Panc1 (cell line): ENCODE results near the gene ABCA7. TPM values are rescaled to one million over a fixed set of nuclear protein-coding genes. Genes with fewer than 3 reads are reported as not detected.

ENCODE experiments used
- ATAC-seq: fragments of 200-7000 bp; cut with Tn5 transposase; 2 replicates; pipeline ENCODE4 v1.9.1; 2020; ENCODE audit warnings: mild to moderate bottlenecking, moderate library complexity
- BruUV-seq: library from RNA; stranded (reverse); fragments of 400-500 nt; replicated peaks from 2 replicates; lab custom pipeline; 2021; lab: Mats Ljungman, UMichigan
- CTCF ChIA-PET: fragments of 300-600 bp; sonication (Branson Sonifier 250); formaldehyde crosslinking; loops from one replicate; lab custom pipeline; 2022; ENCODE audit warnings: antibody characterized with exemption; lab: Charles Lee
- POLR2A ChIA-PET: fragments of 300-600 bp; sonication (Branson Sonifier 250); formaldehyde crosslinking; loops from one replicate; lab custom pipeline; 2022; ENCODE audit warnings: antibody characterized with exemption; lab: Charles Lee
- DNase-seq: peaks from one replicate; pipeline ENCODE4 v3.0.0-alpha.2; 2010; ENCODE audit warnings: low read depth, low spot score
- H3K27ac ChIP-seq: 2 replicates; pipeline ENCODE4 v1.5.1; 2011; ENCODE audit warnings: mild to moderate bottlenecking, low read length, inconsistent platforms
- H3K27me3 ChIP-seq: fragments of 200-500 bp; sonication (Bioruptor generic); 2 replicates; pipeline ENCODE4 v1.6.0; 2014; ENCODE audit warnings: low read length, inconsistent platforms; ENCODE audit not compliant: control insufficient read depth, insufficient read depth
- H3K36me3 ChIP-seq: fragments of 200-500 bp; sonication (Bioruptor generic); 2 replicates; pipeline ENCODE4 v1.5.1; 2014; ENCODE audit warnings: inconsistent platforms, mild to moderate bottlenecking, low read length, moderate library complexity; ENCODE audit not compliant: control insufficient read depth, insufficient read depth
- H3K4me1 ChIP-seq: 2 replicates; pipeline ENCODE4 v1.5.1; 2011; ENCODE audit warnings: inconsistent platforms, mild to moderate bottlenecking, low read length, moderate library complexity; ENCODE audit not compliant: control insufficient read depth, insufficient read depth
- H3K4me3 ChIP-seq, 2 experiments: 2 replicates each; pipeline ENCODE4 v1.5.1; 2011 to 2012; ENCODE audit warnings: low read depth in 2 of 2, low read length in 2 of 2, mild to moderate bottlenecking in 2 of 2, inconsistent platforms in 1 of 2, moderate library complexity in 1 of 2
- H3K9me3 ChIP-seq: fragments of 200-500 bp; sonication (Bioruptor generic); 2 replicates; pipeline ENCODE4 v1.5.1; 2014; ENCODE audit warnings: low read depth, mild to moderate bottlenecking, inconsistent platforms, low read length, moderate library complexity; ENCODE audit not compliant: control insufficient read depth, insufficient read depth
- POLR2AphosphoS5 ChIP-seq: IDR thresholded peaks from 2 replicates; pipeline ENCODE4 v1.6.1; 2012; ENCODE audit warnings: mild to moderate bottlenecking, low read depth, low read length, moderate library complexity
- SIN3A ChIP-seq: IDR thresholded peaks from 2 replicates; pipeline ENCODE4 v1.6.1; 2012; ENCODE audit warnings: low read depth, mild to moderate bottlenecking, low read length, moderate library complexity, borderline replicate concordance; ENCODE audit not compliant: insufficient read depth
- TCF7L2 ChIP-seq: IDR thresholded peaks from 2 replicates; pipeline ENCODE4 v1.6.1; 2011; ENCODE audit warnings: mild to moderate bottlenecking, low read depth, low read length, inconsistent platforms
- in situ Hi-C: cut with HindIII; loops from 2 replicates; pipeline ENCODE4 v1.10.0; 2016; ENCODE audit warnings: low sequenced_read_pairs, low pct_unique_long_range_greater_than_20kb
- intact Hi-C: fragments of 100-400 bp; cut with micrococcal nuclease; formaldehyde crosslinking; loops from one replicate; pipeline ENCODE4 v1.10.0; 2022; ENCODE audit not compliant: unreplicated experiment
- total RNA-seq: library from RNA; stranded (reverse); gene quantifications from one replicate; pipeline ENCODE4 v1.2.1, GENCODE V29; 2021; ENCODE audit not compliant: unreplicated experiment
- TF ChIP-seq, protein P1 (sequence below), 2 experiments: IDR thresholded peaks; 2 replicates each; pipeline ENCODE4 v1.6.1; 2011 to 2012; ENCODE audit warnings: low read depth in 2 of 2, control low read depth in 1 of 2, low read length in 1 of 2, mild to moderate bottlenecking in 1 of 2, moderate library complexity in 1 of 2; ENCODE audit not compliant: insufficient read depth in 1 of 2
- TF ChIP-seq, protein P2 (sequence below): fragments of 450-650 bp; IDR thresholded peaks from 2 replicates; pipeline ENCODE4 v1.5.1; 2017; ENCODE audit warnings: mild to moderate bottlenecking

The ABCA7 gene
- total RNA-seq, 1 experiment from 2014 or later = 47.5 TPM

DNA sequence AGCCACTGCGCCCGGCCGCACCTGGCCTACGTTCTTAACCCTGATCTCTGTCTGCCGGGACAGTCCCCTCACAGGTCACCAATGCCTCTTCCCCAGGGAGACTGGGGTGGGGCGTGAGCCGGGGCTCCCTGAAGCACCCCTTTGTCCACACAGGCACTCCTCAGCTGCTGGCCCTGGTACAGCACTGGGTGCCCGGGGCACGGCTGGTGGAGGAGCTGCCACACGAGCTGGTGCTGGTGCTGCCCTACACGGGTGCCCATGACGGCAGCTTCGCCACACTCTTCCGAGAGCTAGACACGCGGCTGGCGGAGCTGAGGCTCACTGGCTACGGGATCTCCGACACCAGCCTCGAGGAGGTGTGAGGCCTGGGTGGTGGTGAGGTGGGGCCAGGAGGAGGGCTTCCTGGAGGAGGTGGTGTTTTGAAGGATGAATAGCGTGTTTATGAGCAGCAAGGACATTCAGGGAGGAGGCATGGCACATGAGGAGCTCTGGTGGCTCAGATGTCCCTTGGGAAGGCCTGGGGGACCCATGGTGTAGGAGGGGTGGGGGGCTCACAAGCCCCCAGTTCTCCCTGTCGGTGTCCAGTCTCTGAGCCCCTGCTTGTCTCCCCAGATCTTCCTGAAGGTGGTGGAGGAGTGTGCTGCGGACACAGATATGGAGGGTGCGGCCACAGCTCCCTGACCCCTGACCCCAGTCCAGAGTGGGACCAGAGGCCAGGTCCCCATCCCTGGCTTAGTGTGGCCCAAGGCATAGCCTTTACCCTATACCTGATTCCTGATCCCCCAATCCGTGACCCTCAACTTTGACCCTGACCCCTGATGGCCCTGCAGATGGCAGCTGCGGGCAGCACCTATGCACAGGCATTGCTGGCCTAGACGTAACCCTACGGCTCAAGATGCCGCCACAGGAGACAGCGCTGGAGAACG, 13.5 kb downstream of the ABCA7 start:
- TF ChIP-seq SIN3A (no peak), TCF7L2 (no peak), POLR2AphosphoS5 (no peak)
- TF ChIP-seq, protein P1, sequence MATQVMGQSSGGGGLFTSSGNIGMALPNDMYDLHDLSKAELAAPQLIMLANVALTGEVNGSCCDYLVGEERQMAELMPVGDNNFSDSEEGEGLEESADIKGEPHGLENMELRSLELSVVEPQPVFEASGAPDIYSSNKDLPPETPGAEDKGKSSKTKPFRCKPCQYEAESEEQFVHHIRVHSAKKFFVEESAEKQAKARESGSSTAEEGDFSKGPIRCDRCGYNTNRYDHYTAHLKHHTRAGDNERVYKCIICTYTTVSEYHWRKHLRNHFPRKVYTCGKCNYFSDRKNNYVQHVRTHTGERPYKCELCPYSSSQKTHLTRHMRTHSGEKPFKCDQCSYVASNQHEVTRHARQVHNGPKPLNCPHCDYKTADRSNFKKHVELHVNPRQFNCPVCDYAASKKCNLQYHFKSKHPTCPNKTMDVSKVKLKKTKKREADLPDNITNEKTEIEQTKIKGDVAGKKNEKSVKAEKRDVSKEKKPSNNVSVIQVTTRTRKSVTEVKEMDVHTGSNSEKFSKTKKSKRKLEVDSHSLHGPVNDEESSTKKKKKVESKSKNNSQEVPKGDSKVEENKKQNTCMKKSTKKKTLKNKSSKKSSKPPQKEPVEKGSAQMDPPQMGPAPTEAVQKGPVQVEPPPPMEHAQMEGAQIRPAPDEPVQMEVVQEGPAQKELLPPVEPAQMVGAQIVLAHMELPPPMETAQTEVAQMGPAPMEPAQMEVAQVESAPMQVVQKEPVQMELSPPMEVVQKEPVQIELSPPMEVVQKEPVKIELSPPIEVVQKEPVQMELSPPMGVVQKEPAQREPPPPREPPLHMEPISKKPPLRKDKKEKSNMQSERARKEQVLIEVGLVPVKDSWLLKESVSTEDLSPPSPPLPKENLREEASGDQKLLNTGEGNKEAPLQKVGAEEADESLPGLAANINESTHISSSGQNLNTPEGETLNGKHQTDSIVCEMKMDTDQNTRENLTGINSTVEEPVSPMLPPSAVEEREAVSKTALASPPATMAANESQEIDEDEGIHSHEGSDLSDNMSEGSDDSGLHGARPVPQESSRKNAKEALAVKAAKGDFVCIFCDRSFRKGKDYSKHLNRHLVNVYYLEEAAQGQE (IDR thresholded peaks at IDR 0.05; ENCODE audit: insufficient read depth in 1 of 2, low read depth in 2 of 2, low read length in 1 of 2) = no peak
- TF ChIP-seq, protein P2, sequence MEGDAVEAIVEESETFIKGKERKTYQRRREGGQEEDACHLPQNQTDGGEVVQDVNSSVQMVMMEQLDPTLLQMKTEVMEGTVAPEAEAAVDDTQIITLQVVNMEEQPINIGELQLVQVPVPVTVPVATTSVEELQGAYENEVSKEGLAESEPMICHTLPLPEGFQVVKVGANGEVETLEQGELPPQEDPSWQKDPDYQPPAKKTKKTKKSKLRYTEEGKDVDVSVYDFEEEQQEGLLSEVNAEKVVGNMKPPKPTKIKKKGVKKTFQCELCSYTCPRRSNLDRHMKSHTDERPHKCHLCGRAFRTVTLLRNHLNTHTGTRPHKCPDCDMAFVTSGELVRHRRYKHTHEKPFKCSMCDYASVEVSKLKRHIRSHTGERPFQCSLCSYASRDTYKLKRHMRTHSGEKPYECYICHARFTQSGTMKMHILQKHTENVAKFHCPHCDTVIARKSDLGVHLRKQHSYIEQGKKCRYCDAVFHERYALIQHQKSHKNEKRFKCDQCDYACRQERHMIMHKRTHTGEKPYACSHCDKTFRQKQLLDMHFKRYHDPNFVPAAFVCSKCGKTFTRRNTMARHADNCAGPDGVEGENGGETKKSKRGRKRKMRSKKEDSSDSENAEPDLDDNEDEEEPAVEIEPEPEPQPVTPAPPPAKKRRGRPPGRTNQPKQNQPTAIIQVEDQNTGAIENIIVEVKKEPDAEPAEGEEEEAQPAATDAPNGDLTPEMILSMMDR = no peak
- no TSS peak for BruUV-seq
- ChIA-PET CTCF (interaction anchor here (0.6 kb wide), 1 partner anchor 22 kb away, joined by 8 read pairs; no protein-coding TSS in a partner anchor), POLR2A (interaction anchor here (0.5 kb wide), 1 partner anchor 10 kb away, joined by 6 read pairs; no protein-coding TSS in a partner anchor)
- ATAC-seq = peak; percentile 29; the same call in 1 of the 2 replicates
- H3K9me3 ChIP-seq = no peaks in the 10 kb centered on the region
- H3K36me3 ChIP-seq = no peaks in the 10 kb centered on the region
- no peaks in the 10 kb centered on the region for H3K4me1 ChIP-seq
- H3K4me3 ChIP-seq = no peak overlapping the region
- intact Hi-C loops = no loop called here
- no peaks in the 10 kb centered on the region for H3K27me3 ChIP-seq
- no peak overlapping the region for H3K27ac ChIP-seq
- no peak for DNase-seq
- in situ Hi-C loops = no loop called here

DNA sequence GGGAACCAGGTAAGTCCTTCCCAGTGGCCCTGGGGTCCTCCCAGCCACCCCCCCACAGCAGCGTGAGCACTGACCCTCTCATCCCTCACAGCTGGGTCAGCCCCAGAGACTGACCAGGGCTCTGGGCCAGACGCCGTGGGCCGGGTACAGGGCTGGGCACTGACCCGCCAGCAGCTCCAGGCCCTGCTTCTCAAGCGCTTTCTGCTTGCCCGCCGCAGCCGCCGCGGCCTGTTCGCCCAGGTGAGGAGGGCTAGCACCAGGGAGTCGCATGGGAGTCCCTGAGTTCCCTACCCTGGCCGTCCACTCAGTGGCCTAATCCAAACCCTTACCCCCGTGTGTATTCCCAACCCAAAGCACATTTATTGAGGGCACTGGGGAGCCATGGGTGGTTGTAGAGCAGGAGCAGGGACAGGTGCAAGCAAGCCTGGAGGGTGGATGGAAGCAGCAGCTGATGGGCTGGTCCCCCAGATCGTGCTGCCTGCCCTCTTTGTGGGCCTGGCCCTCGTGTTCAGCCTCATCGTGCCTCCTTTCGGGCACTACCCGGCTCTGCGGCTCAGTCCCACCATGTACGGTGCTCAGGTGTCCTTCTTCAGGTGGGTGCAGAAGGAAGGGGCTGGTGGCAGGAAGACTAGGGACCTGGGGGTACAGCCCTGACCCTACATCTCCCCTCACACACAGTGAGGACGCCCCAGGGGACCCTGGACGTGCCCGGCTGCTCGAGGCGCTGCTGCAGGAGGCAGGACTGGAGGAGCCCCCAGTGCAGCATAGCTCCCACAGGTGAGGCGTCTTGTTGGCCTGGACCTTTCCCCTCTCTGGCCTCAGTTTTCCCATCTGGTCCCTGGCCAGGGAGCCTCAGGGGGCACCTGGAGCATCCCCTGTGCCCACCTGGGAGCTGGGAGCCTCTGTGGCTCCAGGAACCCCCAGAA, 14.5 kb downstream of the ABCA7 start:
- Histone ChIP-seq H3K27me3 (no peaks in the 10 kb centered on the region), H3K9me3 (no peaks in the 10 kb centered on the region), H3K4me1 (no peaks in the 10 kb centered on the region), H3K27ac (no peak overlapping the region), H3K36me3 (no peaks in the 10 kb centered on the region), H3K4me3 (no peak overlapping the region)
- no peak for TF ChIP-seq TCF7L2
- TF ChIP-seq, protein P2 = no peak
- TF ChIP-seq POLR2AphosphoS5 = no peak
- TF ChIP-seq SIN3A = no peak
- TF ChIP-seq, protein P1 (IDR thresholded peaks at IDR 0.05; ENCODE audit: insufficient read depth in 1 of 2, low read depth in 2 of 2, low read length in 1 of 2) = no peak
- no peak for DNase-seq
- intact Hi-C loops (no loop called here), in situ Hi-C loops (no loop called here)
- ChIA-PET POLR2A (interaction anchor here (0.5 kb wide), 1 partner anchor 11 kb away, joined by 6 read pairs; no protein-coding TSS in a partner anchor), CTCF (interaction anchor here (0.7 kb wide), 1 partner anchor 190 kb away, joined by 4 read pairs; no protein-coding TSS in a partner anchor)
- ATAC-seq = no peak
- no TSS peak for BruUV-seq
